T-helper 17 cell (primary cell): ENCODE data around the gene APP. TPM values are rescaled to one million over a fixed set of nuclear protein-coding genes. Genes with fewer than 3 reads are reported as not detected.

ENCODE experiments used
- ATAC-seq: fragments of 150-1000 bp; cut with Tn5 transposase; 2 replicates; pipeline ENCODE4 v1.10.0; 2021; ENCODE audit warnings: mild to moderate bottlenecking, moderate library complexity
- DNase-seq, 3 donors: peaks; one replicate each; pipeline versions ENCODE4 v3.0.0 to v3.0.0-alpha.2; 2020 to 2021
- H3K9me3 ChIP-seq: one replicate; pipeline ENCODE4 v1.7.0; 2013; ENCODE audit warnings: low read length, mild to moderate bottlenecking; ENCODE audit not compliant: control insufficient read depth, poor library complexity, severe bottlenecking
- H3K27ac Mint-ChIP-seq: one replicate; pipeline ENCODE4 v1.8.0; 2022; ENCODE audit warnings: mild to moderate bottlenecking, moderate library complexity, mixed read lengths
- H3K27me3 Mint-ChIP-seq: one replicate; pipeline ENCODE4 v1.8.0; 2022; ENCODE audit warnings: mixed read lengths
- H3K36me3 Mint-ChIP-seq: one replicate; pipeline ENCODE4 v1.8.0; 2022; ENCODE audit warnings: low read depth, mixed read lengths
- H3K4me1 Mint-ChIP-seq: one replicate; pipeline ENCODE4 v1.8.0; 2022; ENCODE audit warnings: mild to moderate bottlenecking, mixed read lengths
- H3K4me3 Mint-ChIP-seq: one replicate; pipeline ENCODE4 v1.8.0; 2022; ENCODE audit warnings: mild to moderate bottlenecking, moderate library complexity, mixed read lengths
- total RNA-seq, 4 donors: library from RNA in 2 of 4; stranded (reverse) in 2 of 4; gene quantifications; one replicate each; pipeline ENCODE4 v1.2.3 and lab custom pipeline; 2022 to 2026

Gene APP
- total RNA-seq, 2 donors from 2014 or later = 42.0 to 87.9 TPM

DNA sequence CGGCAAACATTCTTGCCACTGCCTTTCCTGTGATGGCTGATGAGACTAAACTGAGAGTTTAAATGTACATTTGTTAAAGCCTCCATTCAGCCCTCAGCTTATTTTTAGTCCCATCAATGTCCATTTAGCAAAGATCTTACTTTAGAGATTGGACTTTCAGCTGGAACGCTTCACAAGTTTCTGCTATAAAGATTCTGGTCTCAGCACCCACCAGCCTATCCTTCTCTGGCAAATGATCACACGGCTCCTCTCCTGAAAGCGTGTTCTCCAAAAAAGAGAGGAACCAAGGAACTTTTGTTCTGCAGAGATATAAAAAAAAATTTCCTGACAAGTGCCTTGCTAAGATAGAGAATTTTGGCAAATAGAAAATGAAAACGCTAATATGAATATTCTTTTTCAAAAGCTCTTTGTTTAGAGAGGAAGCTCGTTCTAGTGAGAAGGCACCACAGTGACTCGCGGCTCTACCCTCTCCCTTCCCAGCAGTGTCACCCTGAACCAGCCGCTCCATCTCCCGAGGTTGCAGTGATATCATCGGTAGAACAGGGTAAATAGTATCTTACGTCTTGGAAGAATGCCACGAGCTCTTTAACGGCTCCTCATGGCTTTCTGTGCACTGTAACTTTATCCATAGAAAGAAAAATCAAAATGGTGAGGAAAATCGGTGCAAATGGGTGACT lies 200.2 kb downstream of the APP start:
- no peak overlapping the region for H3K27ac Mint-ChIP-seq
- ATAC-seq (no peak), DNase-seq (no peak)
- H3K27me3 Mint-ChIP-seq = no peaks in the 10 kb centered on the region
- peaks cover 2% of the 10 kb centered on the region for H3K36me3 Mint-ChIP-seq
- H3K4me1 Mint-ChIP-seq = peaks cover 4% of the 10 kb centered on the region
- no peaks in the 10 kb centered on the region for H3K9me3 ChIP-seq
- H3K4me3 Mint-ChIP-seq = no peak overlapping the region

DNA sequence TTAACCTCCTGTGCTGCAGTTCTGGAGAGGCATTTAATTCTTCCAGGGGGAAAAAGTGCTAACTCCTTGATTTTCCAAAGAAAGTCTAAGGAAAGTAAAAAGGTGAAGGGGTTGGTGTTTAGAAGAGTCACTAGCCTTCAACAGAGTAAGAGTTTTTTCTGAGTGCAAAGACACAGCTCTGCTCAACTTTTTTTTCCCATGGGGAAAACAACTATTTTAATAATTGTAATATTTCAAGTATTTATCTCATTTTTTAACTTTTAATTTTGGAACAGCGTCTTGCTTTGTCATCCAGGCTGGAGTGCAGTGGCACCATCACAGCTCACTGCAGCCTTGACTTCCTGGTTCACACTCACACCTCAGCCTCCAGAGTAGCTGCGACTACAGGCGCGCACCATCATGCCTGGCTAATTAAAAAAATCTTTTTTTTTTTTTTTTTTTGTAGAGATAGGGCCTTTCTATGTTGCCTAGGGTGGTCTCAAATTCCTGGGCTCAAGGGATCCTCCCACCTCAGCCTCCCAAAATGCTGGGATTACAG lies 202.6 kb downstream of the APP start:
- no peaks in the 10 kb centered on the region for H3K9me3 ChIP-seq
- Mint-ChIP-seq H3K4me1 (peaks cover 4% of the 10 kb centered on the region), H3K27ac (peak overlapping the region; percentile 16), H3K4me3 (no peak overlapping the region), H3K36me3 (peaks cover 5% of the 10 kb centered on the region), H3K27me3 (no peaks in the 10 kb centered on the region)
- ATAC-seq = no peak
- no peak for DNase-seq

DNA sequence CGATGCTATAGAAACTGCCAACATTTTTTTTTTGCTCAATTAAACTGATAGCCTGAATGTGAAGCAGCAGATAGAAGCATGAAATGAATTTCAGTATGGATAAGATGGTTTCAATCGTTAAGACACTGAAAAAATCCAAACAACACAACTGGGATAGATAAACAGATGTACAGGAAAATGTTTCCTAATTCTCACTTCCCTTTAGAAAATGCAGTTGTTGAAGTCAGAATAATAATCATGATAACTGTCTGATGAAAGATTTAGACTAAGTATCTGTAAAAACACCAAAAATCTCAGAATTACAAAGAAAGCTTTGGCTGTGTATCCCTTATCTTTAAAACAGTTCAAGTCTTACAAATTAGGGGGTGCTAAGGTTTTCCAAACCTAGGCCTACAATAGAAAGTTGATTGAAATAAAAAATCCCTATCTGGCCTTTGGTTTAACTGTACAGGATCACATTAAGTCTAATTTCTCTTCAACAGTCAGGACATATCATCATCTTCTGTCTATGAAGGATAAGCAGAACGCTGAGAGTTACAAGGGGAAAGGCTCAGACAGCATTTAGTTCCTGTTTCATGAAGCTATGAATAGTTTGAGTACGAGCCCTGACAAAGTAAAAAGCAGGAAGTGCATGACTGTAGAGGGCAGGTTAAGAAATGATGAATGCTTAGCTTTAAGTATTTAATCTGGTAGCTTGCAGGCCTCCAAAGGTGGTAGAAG lies 203.2 kb downstream of the APP start:
- Mint-ChIP-seq H3K4me1 (peaks cover 4% of the 10 kb centered on the region), H3K4me3 (no peak overlapping the region), H3K36me3 (peaks cover 3% of the 10 kb centered on the region), H3K27me3 (no peaks in the 10 kb centered on the region), H3K27ac (peak overlapping the region; percentile 16)
- H3K9me3 ChIP-seq = no peaks in the 10 kb centered on the region
- ATAC-seq = peak; percentile 66
- DNase-seq = no peak

DNA sequence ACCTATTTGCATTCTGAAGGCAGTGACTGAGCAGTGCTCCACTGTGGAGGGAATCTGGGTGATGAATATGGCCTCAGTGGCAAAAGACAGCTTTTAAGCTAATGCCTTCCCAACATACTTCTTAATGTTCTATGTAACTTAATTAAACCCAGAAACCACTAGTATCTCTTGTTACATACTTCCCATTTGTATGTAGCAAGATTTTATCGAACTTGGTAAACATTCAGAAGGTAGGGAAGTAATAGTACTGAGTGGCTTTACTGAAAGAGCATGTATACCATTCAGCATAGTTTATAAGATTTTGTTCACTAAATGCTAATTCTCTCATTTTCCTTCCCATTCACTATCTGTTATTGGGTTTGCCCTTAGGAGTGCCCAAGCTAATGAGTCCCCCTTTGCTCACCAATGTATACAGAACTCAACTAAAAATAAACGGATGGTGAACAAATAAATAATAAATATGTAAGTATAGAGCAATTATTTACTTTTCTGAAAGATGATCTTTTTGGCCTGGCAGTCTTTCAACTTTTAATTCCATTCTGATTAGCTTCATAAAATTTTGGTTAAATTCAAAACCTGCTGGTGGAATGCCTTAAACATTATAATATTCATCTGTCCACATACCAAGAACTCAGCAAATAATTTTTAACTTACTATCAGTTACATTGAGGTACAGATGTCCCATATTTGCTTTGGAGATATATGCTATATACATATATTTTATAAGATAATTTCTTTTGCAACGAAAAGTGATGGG lies 204.4 kb downstream of the APP start:
- ATAC-seq (no peak), DNase-seq (no peak)
- Mint-ChIP-seq H3K27me3 (no peaks in the 10 kb centered on the region), H3K27ac (no peak overlapping the region), H3K36me3 (peaks cover 3% of the 10 kb centered on the region), H3K4me3 (no peak overlapping the region), H3K4me1 (peaks cover 4% of the 10 kb centered on the region)
- no peaks in the 10 kb centered on the region for H3K9me3 ChIP-seq

DNA sequence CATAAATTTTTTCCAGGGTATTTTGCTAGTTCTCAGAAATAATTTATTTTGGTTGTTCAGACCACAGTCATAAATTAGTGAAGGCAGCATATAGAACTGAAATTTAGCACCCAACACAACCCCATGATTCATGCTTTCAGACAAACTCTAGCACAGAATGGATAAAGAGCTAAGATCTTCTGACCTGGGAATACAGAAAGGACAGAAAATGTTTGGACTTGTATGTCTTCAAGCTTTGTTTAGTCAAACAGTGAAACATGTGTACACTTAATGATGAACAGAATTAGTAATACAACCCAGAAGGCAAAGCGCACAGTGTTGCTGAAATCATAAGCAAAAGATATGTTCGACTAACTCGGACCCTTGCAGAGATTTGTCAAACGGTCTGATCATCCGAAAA lies 205.6 kb downstream of the APP start:
- no peak overlapping the region for H3K4me3 Mint-ChIP-seq
- H3K36me3 Mint-ChIP-seq = peaks cover 3% of the 10 kb centered on the region
- H3K27ac Mint-ChIP-seq = no peak overlapping the region
- DNase-seq (no peak), ATAC-seq (no peak)
- H3K9me3 ChIP-seq = no peaks in the 10 kb centered on the region
- no peaks in the 10 kb centered on the region for H3K27me3 Mint-ChIP-seq
- peaks cover 4% of the 10 kb centered on the region for H3K4me1 Mint-ChIP-seq

DNA sequence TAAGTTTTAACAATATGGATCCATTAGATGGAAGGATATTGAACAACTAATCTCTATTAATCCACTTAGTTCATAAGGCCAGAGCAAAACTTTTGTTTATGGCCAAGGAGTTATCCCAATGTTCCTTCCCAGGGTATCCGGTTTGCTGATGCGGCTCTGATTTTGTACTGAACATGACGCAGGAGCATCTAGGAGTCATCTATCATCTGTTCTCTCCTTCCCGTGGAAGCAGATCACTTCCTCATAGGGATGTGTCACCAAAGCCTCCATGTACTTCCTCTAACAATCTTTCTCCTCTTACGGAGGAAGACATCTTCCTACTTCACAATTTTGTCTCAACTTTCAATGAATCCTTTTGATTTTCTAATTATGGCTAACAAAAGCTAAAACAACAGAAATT lies 206.6 kb downstream of the APP start:
- ATAC-seq (no peak), DNase-seq (no peak)
- H3K9me3 ChIP-seq = no peaks in the 10 kb centered on the region
- peaks cover 3% of the 10 kb centered on the region for H3K36me3 Mint-ChIP-seq
- H3K27me3 Mint-ChIP-seq = no peaks in the 10 kb centered on the region
- no peak overlapping the region for H3K4me3 Mint-ChIP-seq
- H3K4me1 Mint-ChIP-seq = peaks cover 2% of the 10 kb centered on the region
- no peak overlapping the region for H3K27ac Mint-ChIP-seq

DNA sequence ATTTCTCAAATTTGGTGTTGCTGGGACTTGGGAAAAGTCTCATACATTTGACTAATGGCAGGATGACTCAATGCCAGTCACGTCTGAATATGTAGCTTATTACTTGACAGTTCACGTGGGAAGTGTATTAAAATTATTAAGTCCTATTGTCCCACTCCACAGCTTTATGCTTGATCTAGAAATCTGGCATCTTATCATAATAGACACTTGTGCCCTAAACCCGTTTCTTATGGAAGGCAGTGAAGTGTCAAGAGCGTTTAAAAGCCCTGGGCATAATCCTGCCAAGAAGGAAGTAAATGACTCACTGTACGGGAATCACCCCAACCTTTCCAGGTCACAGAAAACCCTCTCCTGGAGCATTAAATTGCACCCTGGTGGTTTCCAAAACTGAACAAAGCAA lies 207.4 kb downstream of the APP start:
- DNase-seq = no peak
- no peak overlapping the region for H3K27ac Mint-ChIP-seq

DNA sequence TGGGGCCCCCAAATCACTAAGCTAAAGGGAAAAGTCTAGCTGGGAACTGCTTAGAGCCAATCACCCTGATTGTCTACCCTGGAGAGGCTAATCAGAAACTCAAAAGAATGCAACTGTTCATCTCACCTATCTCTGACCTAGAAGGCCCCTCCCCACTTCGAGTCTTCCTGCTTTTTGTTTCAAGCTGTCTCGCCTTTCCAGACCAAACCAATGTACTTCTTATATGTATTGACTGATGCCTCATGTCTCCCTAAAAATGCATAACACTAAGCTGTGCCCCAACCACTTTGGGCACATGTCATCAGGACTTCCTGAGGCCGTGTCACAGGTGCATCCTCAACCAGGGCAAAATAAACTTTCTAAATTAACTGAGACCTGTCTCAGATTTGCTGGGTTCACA lies 209.5 kb downstream of the APP start:
- Mint-ChIP-seq H3K4me1 (no peaks in the 10 kb centered on the region), H3K4me3 (no peak overlapping the region), H3K27me3 (no peaks in the 10 kb centered on the region), H3K27ac (no peak overlapping the region), H3K36me3 (peaks cover 3% of the 10 kb centered on the region)
- DNase-seq (no peak), ATAC-seq (no peak)
- no peaks in the 10 kb centered on the region for H3K9me3 ChIP-seq

More for the DNA sequence above, 207.4 kb downstream of the APP start:
- H3K4me3 Mint-ChIP-seq = no peak overlapping the region
- ATAC-seq = no peak
- no peaks in the 10 kb centered on the region for H3K9me3 ChIP-seq
- H3K36me3 Mint-ChIP-seq = peaks cover 3% of the 10 kb centered on the region
- H3K27me3 Mint-ChIP-seq = no peaks in the 10 kb centered on the region
- H3K4me1 Mint-ChIP-seq = peaks cover 2% of the 10 kb centered on the region

DNA sequence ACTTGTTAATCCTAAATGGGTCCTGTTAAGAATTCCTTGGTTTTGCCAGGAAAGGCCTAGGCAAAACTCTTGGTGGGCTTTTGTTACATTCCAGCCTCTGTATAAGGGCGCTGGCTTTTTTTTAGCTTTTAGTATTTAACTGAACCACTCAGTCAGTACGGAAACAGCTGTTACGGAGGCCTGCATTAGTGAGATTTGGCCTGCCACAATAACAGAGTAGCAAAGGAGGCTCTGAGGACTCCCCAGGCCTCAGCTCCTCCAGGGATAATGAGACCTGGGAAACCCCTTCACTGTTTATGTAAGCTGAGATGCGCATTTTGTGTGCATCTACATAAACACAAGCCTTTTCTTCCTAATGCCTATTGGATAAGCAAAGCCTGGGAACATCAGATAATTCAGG lies 210.2 kb downstream of the APP start:
- H3K4me1 Mint-ChIP-seq = no peaks in the 10 kb centered on the region
- peaks cover 3% of the 10 kb centered on the region for H3K36me3 Mint-ChIP-seq
- DNase-seq = no peak
- H3K9me3 ChIP-seq = no peaks in the 10 kb centered on the region
- no peak overlapping the region for H3K27ac Mint-ChIP-seq
- H3K4me3 Mint-ChIP-seq = no peak overlapping the region
- H3K27me3 Mint-ChIP-seq = no peaks in the 10 kb centered on the region
- ATAC-seq = no peak

DNA sequence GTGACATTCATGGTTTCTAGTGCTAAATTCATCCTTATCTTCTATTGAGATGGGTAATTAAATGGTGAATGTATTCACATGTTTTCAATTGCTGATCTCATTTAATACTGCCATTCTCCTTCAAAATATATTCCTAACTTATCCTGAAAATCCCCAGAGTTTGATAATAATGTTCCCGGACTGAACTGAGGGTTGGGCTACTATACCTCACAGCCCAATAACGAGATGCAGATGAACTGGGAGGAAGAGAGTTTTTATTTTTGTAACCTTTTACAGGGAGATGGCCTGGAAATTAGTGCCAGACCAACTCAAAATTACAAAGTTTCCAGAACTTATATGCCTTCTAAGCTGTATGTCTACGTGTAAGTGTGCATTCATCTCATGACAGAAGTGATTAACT lies 210.8 kb downstream of the APP start:
- no peak for DNase-seq
- Mint-ChIP-seq H3K27ac (no peak overlapping the region), H3K27me3 (no peaks in the 10 kb centered on the region), H3K4me1 (no peaks in the 10 kb centered on the region), H3K36me3 (peaks cover 4% of the 10 kb centered on the region), H3K4me3 (no peak overlapping the region)
- ATAC-seq = no peak
- H3K9me3 ChIP-seq = no peaks in the 10 kb centered on the region

DNA sequence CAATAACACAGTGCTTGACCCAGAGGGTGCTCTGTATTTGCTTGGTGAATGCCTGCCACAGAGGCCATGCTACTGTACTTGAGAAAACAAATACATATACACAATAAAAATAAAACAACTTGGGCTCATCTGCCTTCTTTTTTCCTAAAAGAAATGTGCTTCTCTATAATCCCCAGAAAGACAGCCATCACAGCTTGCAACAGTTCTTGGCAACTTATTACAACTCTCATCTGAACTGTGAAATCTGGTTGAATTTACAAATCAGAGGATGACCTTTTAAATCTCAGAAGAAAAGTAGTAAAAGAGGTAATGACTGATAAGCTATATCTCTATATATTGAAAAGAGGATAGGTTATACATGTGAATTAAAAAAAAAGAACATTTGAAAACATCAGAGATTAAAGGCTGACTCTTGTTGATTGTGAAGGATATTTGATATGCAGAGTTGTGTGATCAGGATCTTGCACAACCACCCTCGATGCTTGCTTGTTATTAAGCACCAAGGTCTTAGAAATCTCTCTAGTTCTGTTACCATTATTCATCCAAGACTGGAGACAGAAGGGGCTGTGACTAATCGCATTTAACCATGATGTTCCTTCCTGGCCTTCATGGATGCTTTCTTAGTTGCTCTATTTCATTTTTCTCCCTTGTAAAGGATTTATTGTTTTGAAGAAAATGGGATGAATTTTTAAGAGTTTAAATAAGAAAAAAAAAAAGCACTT lies 213.4 kb downstream of the APP start:
- H3K4me3 Mint-ChIP-seq = no peak overlapping the region
- ATAC-seq = no peak

DNA sequence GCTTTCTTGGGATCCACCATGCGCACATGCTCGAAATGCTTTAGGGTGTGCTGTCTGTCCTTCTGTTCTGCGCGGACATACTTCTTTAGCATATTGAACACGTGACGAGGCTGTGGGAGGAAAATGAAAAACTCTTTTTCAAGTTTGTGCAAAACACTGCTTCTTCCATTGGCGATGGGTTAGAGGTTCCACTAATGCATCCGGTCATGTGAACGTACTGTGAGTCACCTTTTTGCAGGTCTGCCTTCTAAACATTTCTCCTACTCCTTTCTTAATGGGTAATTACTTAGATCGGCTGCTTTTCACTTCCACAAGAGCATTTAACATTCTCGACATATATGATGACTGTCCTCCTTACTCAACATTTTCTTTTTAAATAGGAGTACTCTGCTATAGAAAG lies 214.9 kb downstream of the APP start:
- no peak for ATAC-seq
- Mint-ChIP-seq H3K4me3 (no peak overlapping the region), H3K27ac (no peak overlapping the region), H3K27me3 (no peaks in the 10 kb centered on the region), H3K36me3 (peaks cover 8% of the 10 kb centered on the region), H3K4me1 (no peaks in the 10 kb centered on the region)
- DNase-seq = no peak
- H3K9me3 ChIP-seq = no peaks in the 10 kb centered on the region

More for the DNA sequence above, 213.4 kb downstream of the APP start:
- no peak overlapping the region for H3K27ac Mint-ChIP-seq
- no peaks in the 10 kb centered on the region for H3K4me1 Mint-ChIP-seq
- no peaks in the 10 kb centered on the region for H3K27me3 Mint-ChIP-seq
- DNase-seq = no peak
- H3K36me3 Mint-ChIP-seq = peaks cover 3% of the 10 kb centered on the region
- H3K9me3 ChIP-seq = no peaks in the 10 kb centered on the region

DNA sequence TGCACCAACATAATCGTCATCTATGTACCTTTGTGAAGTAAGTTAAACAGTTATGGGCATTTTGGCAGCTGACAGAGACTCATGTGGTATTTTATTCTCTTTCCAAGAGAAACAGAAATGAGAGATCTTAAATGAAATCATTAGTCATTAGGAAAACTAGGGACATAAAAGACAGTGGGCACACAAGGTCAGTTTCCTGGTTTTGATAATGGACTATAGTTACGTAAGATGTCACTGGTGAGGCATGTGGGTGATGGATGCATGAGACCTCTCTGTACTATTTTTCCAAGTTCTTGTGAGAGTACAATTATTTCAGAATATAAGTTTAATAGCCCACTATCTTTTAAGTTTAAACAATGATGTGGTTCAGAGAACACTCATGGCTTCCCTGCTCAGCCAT lies 216.9 kb downstream of the APP start:
- no peak for ATAC-seq
- no peak overlapping the region for H3K4me3 Mint-ChIP-seq
- no peak for DNase-seq
- H3K9me3 ChIP-seq = no peaks in the 10 kb centered on the region
- no peak overlapping the region for H3K27ac Mint-ChIP-seq
- no peaks in the 10 kb centered on the region for H3K4me1 Mint-ChIP-seq
- H3K27me3 Mint-ChIP-seq = no peaks in the 10 kb centered on the region
- H3K36me3 Mint-ChIP-seq = peaks cover 10% of the 10 kb centered on the region
